Adipocyte (in vitro differentiated cells): ENCODE data around the gene DSN1.
A peak's percentile ranks its signal among the peaks of the same experiment; 100 is the strongest.

Experiments
- DNase-seq: peaks from one replicate; pipeline ENCODE4 v3.0.0-alpha.2; 2015; ENCODE audit warnings: low read depth
- H3K27me3 ChIP-seq: replicated peaks from 2 replicates; pipeline ENCODE4 v1.7.0; 2013; ENCODE audit warnings: mild to moderate bottlenecking, low read length, moderate library complexity; ENCODE audit not compliant: control insufficient read depth, insufficient read depth
- H3K36me3 ChIP-seq: 2 replicates; pipeline ENCODE4 v1.7.0; 2013; ENCODE audit warnings: low read length, mild to moderate bottlenecking, moderate library complexity; ENCODE audit not compliant: control insufficient read depth, insufficient read depth, severe bottlenecking
- H3K4me1 ChIP-seq: 2 replicates; pipeline ENCODE4 v1.7.0; 2013; ENCODE audit warnings: mild to moderate bottlenecking, low read length, moderate library complexity; ENCODE audit not compliant: control insufficient read depth, insufficient read depth
- H3K4me3 ChIP-seq: 2 replicates; pipeline ENCODE4 v1.7.0; 2013; ENCODE audit warnings: mild to moderate bottlenecking, low read length, moderate library complexity
- H3K9ac ChIP-seq: 2 replicates; pipeline ENCODE4 v1.7.0; 2013; ENCODE audit warnings: mild to moderate bottlenecking, low read length, moderate library complexity
- H3K9me3 ChIP-seq: 2 replicates; pipeline ENCODE4 v1.7.0; 2013; ENCODE audit warnings: mild to moderate bottlenecking, low read length, moderate library complexity; ENCODE audit not compliant: control insufficient read depth

DSN1 gene

GRCh38 chr20:36777167-36777566, 3.6 kb upstream of the DSN1 start:
- no peak for DNase-seq
- peaks cover 15% of the 10 kb centered on the region for H3K4me1 ChIP-seq
- H3K4me3 ChIP-seq, result no peak overlapping the region
- no peaks in the 10 kb centered on the region for H3K9me3 ChIP-seq
- H3K27me3 ChIP-seq, result no peaks in the 10 kb centered on the region
- H3K36me3 ChIP-seq, result peaks cover 3% of the 10 kb centered on the region
- no peak overlapping the region for H3K9ac ChIP-seq

- no peak overlapping the region for H3K4me3 ChIP-seq
- DNase-seq, result no peak
- no peaks in the 10 kb centered on the region for H3K9me3 ChIP-seq
- no peak overlapping the region for H3K9ac ChIP-seq
- H3K36me3 ChIP-seq, result peaks cover 3% of the 10 kb centered on the region
- H3K27me3 ChIP-seq, result no peaks in the 10 kb centered on the region
- peaks cover 15% of the 10 kb centered on the region for H3K4me1 ChIP-seq
Measured at GRCh38 chr20:36775826-36776225, 2.3 kb upstream of the DSN1 start.

GRCh38 chr20:36775196-36775595, 1.6 kb upstream of the DSN1 start:
- peaks cover 5% of the 10 kb centered on the region for H3K36me3 ChIP-seq
- no peaks in the 10 kb centered on the region for H3K27me3 ChIP-seq
- DNase-seq, result no peak
- peaks cover 15% of the 10 kb centered on the region for H3K4me1 ChIP-seq
- no peaks in the 10 kb centered on the region for H3K9me3 ChIP-seq
- H3K4me3 ChIP-seq, result no peak overlapping the region
- H3K9ac ChIP-seq, result peak overlapping the region; percentile 97

GRCh38 chr20:36773107-36773596, 411 bp downstream of the DSN1 start:
- H3K4me3 ChIP-seq, result peak overlapping the region; percentile 94
- H3K36me3 ChIP-seq, result peaks cover 5% of the 10 kb centered on the region
- DNase-seq, result peak; percentile 24
- no peaks in the 10 kb centered on the region for H3K9me3 ChIP-seq
- H3K9ac ChIP-seq, result peak overlapping the region; percentile 97
- H3K4me1 ChIP-seq, result peaks cover 21% of the 10 kb centered on the region
- no peaks in the 10 kb centered on the region for H3K27me3 ChIP-seq

- H3K9ac ChIP-seq, result no peak overlapping the region
- no peak for DNase-seq
- H3K36me3 ChIP-seq, result peaks cover 9% of the 10 kb centered on the region
- no peaks in the 10 kb centered on the region for H3K27me3 ChIP-seq
- no peak overlapping the region for H3K4me3 ChIP-seq
- H3K9me3 ChIP-seq, result no peaks in the 10 kb centered on the region
- peaks cover 21% of the 10 kb centered on the region for H3K4me1 ChIP-seq
Measured at GRCh38 chr20:36770680-36771079, 2.9 kb downstream of the DSN1 start.

- no peak overlapping the region for H3K4me3 ChIP-seq
- no peaks in the 10 kb centered on the region for H3K9me3 ChIP-seq
- peaks cover 9% of the 10 kb centered on the region for H3K36me3 ChIP-seq
- no peaks in the 10 kb centered on the region for H3K27me3 ChIP-seq
- no peak overlapping the region for H3K9ac ChIP-seq
- peaks cover 13% of the 10 kb centered on the region for H3K4me1 ChIP-seq
- DNase-seq, result peak; percentile 37
Measured at GRCh38 chr20:36768768-36769430, 4.7 kb downstream of the DSN1 start.

GRCh38 chr20:36761125-36761524, 12.4 kb downstream of the DSN1 start:
- DNase-seq, result no peak
- H3K4me3 ChIP-seq, result no peak overlapping the region
- H3K27me3 ChIP-seq, result no peaks in the 10 kb centered on the region
- H3K4me1 ChIP-seq, result no peaks in the 10 kb centered on the region
- peaks cover 16% of the 10 kb centered on the region for H3K36me3 ChIP-seq
- H3K9me3 ChIP-seq, result no peaks in the 10 kb centered on the region
- no peak overlapping the region for H3K9ac ChIP-seq

- H3K9me3 ChIP-seq, result no peaks in the 10 kb centered on the region
- no peak overlapping the region for H3K4me3 ChIP-seq
- no peaks in the 10 kb centered on the region for H3K4me1 ChIP-seq
- H3K9ac ChIP-seq, result no peak overlapping the region
- H3K27me3 ChIP-seq, result no peaks in the 10 kb centered on the region
- peaks cover 16% of the 10 kb centered on the region for H3K36me3 ChIP-seq
- DNase-seq, result no peak
Measured at GRCh38 chr20:36760647-36761046, 12.9 kb downstream of the DSN1 start.

- Histone ChIP-seq H3K4me1 (no peaks in the 10 kb centered on the region), H3K36me3 (peaks cover 23% of the 10 kb centered on the region), H3K27me3 (no peaks in the 10 kb centered on the region)
Measured at GRCh38 chr20:36758276-36758675, 15.3 kb downstream of the DSN1 start.

GRCh38 chr20:36756496-36756895, 17.1 kb downstream of the DSN1 start:
- Histone ChIP-seq H3K9ac (no peak overlapping the region), H3K9me3 (no peaks in the 10 kb centered on the region), H3K27me3 (no peaks in the 10 kb centered on the region), H3K4me1 (no peaks in the 10 kb centered on the region), H3K36me3 (peaks cover 38% of the 10 kb centered on the region), H3K4me3 (no peak overlapping the region)
- DNase-seq, result no peak

More at GRCh38 chr20:36758276-36758675, 15.3 kb downstream of the DSN1 start:
- Histone ChIP-seq H3K9ac (no peak overlapping the region), H3K4me3 (no peak overlapping the region), H3K9me3 (no peaks in the 10 kb centered on the region)
- no peak for DNase-seq

GRCh38 chr20:36754656-36755222, 18.8 kb downstream of the DSN1 start:
- Histone ChIP-seq H3K36me3 (peaks cover 38% of the 10 kb centered on the region), H3K9ac (no peak overlapping the region), H3K4me1 (no peaks in the 10 kb centered on the region), H3K4me3 (no peak overlapping the region), H3K27me3 (no peaks in the 10 kb centered on the region), H3K9me3 (no peaks in the 10 kb centered on the region)
- DNase-seq, result peak; percentile 84
